ENCODE measurements around the gene NIFK.

DNA sequence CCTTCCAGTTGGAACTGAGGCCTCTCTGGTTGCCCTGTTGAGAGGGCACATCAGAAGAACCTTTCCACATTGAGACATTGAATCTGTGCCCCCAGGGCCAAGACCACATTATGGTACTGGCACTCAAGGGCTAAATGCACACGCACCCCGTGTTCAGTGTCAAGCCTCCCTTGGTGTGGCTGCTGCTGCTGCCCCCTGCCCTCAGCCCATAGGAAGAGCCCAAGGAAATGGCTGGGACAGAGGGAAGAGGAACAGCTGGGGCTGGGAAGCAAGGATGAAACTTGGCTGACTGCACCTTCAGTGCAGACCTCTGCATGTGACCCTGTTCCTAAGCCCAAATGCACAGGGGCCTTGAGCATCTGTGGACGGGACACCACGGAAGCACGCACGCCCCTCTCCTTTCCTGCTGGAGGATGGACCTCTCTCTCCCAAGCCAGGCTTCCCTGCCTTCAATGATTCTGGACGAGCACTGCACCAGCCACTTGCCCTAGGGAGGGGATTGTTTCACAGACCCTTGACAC lies 40.2 kb downstream of the NIFK start:
- TF ChIP-seq, protein P1, sequence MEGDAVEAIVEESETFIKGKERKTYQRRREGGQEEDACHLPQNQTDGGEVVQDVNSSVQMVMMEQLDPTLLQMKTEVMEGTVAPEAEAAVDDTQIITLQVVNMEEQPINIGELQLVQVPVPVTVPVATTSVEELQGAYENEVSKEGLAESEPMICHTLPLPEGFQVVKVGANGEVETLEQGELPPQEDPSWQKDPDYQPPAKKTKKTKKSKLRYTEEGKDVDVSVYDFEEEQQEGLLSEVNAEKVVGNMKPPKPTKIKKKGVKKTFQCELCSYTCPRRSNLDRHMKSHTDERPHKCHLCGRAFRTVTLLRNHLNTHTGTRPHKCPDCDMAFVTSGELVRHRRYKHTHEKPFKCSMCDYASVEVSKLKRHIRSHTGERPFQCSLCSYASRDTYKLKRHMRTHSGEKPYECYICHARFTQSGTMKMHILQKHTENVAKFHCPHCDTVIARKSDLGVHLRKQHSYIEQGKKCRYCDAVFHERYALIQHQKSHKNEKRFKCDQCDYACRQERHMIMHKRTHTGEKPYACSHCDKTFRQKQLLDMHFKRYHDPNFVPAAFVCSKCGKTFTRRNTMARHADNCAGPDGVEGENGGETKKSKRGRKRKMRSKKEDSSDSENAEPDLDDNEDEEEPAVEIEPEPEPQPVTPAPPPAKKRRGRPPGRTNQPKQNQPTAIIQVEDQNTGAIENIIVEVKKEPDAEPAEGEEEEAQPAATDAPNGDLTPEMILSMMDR (conservative IDR thresholded peaks at IDR 0.05; ENCODE audit: low read length) = no peak
- TF ChIP-seq EZH2phosphoT487 (IDR thresholded peaks at IDR 0.05; ENCODE audit: borderline replicate concordance, low read depth, low read length) = no peak
